Activated gamma-delta T cell treated with Interleukin-2 at 50 U/mL for 16 hours (primary cell): ENCODE measurements around the gene PPP2R2B.

Experiments used
- DNase-seq: peaks from one replicate; pipeline ENCODE4 v3.0.0-alpha.2; 2020

Gene PPP2R2B

GRCh38 chr5:146821732-146822131 is 56.8 kb downstream of the PPP2R2B start:
- no peak for DNase-seq

- no peak for DNase-seq
Measured at GRCh38 chr5:146820987-146821386, 57.6 kb downstream of the PPP2R2B start.

- no peak for DNase-seq
Measured at GRCh38 chr5:146818822-146819221, 59.7 kb downstream of the PPP2R2B start.

- DNase-seq = no peak
Measured at GRCh38 chr5:146817973-146818372, 60.6 kb downstream of the PPP2R2B start.

DNA sequence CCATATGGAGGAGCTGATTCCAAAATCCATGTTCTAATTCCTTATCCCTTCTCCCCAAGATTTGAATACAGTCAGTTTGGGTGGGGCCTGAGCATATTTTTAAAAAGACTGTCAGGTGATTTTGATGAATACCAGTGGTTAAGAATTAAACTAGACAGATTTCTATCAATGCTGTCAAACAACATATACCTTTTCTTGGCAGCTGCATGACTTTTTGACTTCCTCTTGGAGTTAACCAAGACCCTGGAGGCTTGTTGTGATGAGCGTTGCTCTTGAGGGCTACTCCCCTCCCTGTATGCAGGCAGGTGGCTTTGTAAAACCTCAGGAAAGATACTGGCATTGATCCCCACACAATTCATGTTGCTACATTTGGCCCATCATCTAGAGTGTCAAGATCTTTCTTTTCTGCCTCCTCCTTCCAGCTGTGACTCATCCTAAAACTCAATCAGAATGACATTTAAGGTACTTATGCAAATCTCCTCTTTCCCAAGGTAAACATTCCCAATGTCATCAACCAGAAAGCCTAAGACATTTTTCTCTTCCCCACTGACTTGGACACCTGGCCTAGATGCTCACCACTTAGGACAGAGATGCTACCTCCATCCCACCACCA is 61.7 kb downstream of the PPP2R2B start:
- no peak for DNase-seq

- no peak for DNase-seq
Measured at GRCh38 chr5:146815411-146815810, 63.1 kb downstream of the PPP2R2B start.

DNA sequence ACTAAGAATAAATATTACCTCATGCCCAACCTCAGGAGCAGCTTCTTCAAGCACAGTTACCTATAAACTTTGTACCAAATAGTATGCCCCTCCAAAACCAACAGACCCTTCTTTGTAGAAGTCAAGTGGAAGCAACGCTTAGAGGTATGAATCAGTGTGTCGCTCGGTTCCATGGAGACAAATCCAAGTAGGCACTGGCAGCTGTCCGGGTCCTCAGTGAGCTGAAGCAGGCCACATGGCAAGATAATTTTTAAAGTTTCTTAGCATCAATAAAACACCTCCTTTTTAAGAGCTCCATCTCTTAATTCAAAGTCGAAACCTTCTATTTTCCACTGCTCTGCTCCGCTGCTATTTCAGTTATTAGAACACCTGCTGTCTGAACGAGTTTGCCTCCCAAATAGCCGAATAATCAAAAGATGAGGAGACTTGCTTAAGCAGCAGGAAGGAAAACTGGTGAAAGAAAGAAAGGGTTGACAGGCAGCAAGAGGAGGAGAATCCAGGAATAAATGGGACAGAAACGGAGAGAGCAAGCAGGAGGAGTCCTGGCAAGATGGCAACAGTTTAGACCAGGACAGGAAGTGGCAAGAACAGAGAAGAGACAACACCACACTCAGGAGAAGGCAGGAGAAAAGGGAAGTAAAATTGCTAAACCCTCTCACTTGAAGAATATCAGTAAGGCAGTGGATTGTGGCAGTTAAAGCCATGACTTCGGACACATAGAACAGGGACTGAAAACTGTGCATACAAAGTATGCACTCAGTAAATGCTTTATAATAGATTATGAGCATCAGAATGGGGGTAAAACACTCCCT is 65.0 kb downstream of the PPP2R2B start:
- DNase-seq = no peak

DNA sequence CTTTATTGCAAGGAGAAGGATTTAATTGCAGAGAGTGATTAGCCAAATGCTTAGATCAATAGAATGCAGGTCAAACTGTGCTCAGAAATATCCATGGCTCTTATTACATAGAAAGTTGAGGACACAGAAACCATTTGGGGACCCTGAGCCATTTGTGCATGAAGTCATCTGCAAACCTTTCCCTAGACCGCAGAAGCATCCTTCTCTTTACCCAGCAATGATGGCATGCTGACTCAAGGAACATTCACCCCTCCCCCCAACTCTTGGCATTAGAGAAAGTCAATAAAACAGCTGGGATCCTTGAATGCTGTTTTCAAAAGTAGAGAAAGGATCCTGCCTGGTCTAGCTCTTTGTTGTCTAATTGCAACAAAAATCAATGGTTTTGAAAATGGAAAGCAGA is 73.5 kb downstream of the PPP2R2B start:
- DNase-seq = no peak

GRCh38 chr5:146802945-146803522 is 75.5 kb downstream of the PPP2R2B start:
- no peak for DNase-seq

DNA sequence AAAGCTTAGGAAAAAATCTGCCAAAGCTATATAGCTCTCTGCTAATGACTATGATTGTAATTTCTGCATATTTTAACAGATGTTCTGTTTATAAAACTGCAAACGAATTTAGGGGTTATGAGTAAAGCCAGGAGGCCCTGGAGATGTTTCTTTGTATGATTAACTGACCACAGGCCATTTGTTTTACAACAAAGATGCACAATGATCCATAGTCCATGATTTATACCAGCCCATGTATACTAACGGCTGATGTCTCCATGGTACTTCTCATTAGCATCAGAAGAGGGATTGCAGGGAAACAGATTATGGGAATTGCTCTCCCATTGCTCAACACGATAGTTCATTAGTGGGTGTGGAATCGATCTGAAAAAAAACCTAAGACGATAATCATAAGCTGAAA is 78.9 kb downstream of the PPP2R2B start:
- DNase-seq = no peak

DNA sequence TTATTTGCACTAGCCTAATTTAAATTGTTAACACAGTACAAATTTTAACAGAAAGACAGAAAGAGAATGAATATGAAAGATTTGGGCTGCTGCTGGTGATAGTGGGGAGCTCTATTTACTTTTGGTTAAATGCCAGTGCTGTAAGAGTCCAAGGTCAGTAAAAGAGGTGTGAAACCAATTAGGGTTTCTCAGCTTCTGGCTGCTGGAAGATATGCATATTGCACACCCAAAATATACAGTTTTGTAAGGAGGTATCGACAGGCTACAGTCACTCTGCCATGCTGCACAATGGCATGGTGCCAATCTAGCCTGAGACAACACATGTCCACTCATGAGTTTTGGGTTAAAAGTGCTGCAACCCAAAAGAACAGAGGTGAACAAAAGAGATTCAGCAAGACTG is 79.3 kb downstream of the PPP2R2B start:
- DNase-seq = no peak

GRCh38 chr5:146797658-146798057 is 80.9 kb downstream of the PPP2R2B start:
- DNase-seq = no peak

GRCh38 chr5:146796911-146797310 is 81.6 kb downstream of the PPP2R2B start:
- DNase-seq = no peak

DNA sequence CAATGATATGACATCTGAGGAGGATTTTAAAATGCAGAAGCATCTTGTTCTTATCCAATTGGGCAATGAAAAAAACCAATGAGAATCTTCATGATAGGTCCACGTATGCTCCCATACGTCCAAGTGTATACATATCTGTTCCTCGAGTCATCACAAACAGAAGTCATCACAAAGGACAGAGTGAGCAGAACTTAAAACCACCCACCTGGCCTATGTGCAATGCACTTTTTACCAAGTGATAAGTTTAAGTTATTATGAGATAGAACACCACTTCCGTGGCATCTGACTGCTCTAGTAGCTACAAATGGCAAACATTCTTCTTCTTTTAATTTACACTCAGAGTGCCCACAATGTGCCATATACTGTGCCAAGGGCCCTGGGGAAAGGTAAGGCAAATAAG is 82.4 kb downstream of the PPP2R2B start:
- DNase-seq = no peak

GRCh38 chr5:146794326-146795029 is 84.1 kb downstream of the PPP2R2B start:
- no peak for DNase-seq

- DNase-seq = no peak
Measured at GRCh38 chr5:146793709-146794108, 84.8 kb downstream of the PPP2R2B start.

DNA sequence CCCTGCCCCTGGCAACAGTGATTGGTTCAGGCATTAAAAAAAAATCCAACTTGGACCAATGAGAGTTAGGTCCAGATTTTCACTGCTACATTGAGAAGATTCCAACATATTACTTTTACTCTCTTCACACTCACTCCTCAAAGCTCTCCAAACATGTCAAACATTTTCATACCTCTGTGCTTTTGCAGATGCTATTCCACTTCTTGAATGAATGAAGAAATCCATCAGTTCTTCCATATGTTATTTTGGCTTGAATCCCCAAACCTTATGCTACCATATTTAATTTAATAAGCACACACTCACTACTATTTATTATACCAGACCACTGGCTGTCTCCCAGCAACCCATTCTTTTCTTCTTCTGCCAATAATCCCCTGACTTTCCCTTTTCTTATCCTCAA is 87.1 kb downstream of the PPP2R2B start:
- no peak for DNase-seq

GRCh38 chr5:146789712-146790653 is 88.6 kb downstream of the PPP2R2B start:
- no peak for DNase-seq

DNA sequence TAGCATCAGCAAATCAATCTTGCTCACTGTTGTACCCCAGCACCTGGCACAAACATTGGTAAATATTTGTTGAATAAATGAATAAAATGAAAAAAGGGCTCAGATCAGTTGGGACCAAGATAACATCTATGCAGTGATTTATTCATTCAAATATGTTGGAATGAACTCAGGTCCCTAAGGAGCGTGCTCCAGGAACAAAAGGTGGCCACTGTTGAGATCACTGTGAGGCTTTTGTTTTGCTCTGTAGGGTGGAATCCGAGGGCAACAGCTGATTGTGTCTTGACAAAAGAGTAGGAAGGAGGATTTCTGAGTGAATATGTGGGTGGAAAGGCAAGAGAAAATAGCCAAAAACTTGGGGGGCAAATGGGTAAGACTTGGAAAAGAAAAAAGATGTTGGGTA is 89.7 kb downstream of the PPP2R2B start:
- no peak for DNase-seq

GRCh38 chr5:146785065-146785464 is 93.5 kb downstream of the PPP2R2B start:
- DNase-seq = no peak

GRCh38 chr5:146781157-146781556 is 97.4 kb downstream of the PPP2R2B start:
- no peak for DNase-seq

GRCh38 chr5:146779211-146779869 is 99.2 kb downstream of the PPP2R2B start:
- DNase-seq = no peak
